Astrocyte (in vitro differentiated cells and primary cell): Measurements from ENCODE around the gene MGMT.

ENCODE experiments used
- EZH2 ChIP-seq: IDR thresholded peaks from 2 replicates; pipeline ENCODE4 v1.6.1; 2012; ENCODE audit warnings: mild to moderate bottlenecking, low read length, inconsistent platforms; ENCODE audit not compliant: insufficient read depth
- TF ChIP-seq, protein P1 (sequence below): IDR thresholded peaks from 2 replicates; pipeline ENCODE4 v1.5.1; 2011; ENCODE audit warnings: low read depth, mild to moderate bottlenecking, inconsistent platforms, low read length, moderate library complexity; ENCODE audit not compliant: insufficient read depth

DNA sequence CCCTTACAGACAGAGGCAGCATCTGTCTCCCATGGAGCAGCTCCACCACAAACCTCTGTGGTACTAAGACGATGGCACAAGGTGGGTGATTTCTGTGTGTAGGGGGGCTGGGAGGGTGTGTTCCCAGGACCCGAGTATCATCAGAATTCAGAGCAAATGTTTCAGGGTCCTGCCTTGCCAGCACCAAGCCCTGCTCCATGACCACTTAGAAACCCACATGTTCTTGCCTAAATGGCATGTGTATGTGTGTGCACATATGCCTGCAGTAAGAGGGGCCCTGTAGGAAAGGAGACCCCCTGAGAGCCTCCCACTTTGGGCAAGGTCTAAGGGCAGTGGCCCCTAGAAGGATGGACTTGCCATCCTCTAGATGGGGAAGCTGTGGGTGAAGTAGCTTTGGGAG is 17.1 kb upstream of the MGMT start:
- TF ChIP-seq, protein P1, sequence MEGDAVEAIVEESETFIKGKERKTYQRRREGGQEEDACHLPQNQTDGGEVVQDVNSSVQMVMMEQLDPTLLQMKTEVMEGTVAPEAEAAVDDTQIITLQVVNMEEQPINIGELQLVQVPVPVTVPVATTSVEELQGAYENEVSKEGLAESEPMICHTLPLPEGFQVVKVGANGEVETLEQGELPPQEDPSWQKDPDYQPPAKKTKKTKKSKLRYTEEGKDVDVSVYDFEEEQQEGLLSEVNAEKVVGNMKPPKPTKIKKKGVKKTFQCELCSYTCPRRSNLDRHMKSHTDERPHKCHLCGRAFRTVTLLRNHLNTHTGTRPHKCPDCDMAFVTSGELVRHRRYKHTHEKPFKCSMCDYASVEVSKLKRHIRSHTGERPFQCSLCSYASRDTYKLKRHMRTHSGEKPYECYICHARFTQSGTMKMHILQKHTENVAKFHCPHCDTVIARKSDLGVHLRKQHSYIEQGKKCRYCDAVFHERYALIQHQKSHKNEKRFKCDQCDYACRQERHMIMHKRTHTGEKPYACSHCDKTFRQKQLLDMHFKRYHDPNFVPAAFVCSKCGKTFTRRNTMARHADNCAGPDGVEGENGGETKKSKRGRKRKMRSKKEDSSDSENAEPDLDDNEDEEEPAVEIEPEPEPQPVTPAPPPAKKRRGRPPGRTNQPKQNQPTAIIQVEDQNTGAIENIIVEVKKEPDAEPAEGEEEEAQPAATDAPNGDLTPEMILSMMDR, result no peak
- no peak for TF ChIP-seq EZH2
